Measurements from ENCODE around the gene PCDHA1. TPM values are rescaled to one million over a fixed set of nuclear protein-coding genes. Genes with fewer than 3 reads are reported as not detected.
"Not testable (repeated sequence)": the region's sequence is repeated elsewhere in the genome, so short reads cannot be mapped to it uniquely, and the experiment has no call there.

Gene PCDHA1
- total and polyA plus RNA-seq, 3 experiments from 2014 or later, result not detected

GRCh38 chr5:140822969-140823368, 37.0 kb downstream of the PCDHA1 start:
- H3K27ac Mint-ChIP-seq, H3K4me3 Mint-ChIP-seq, CTCF ChIA-PET: not testable (repeated sequence)

GRCh38 chr5:140823475-140823874, 37.5 kb downstream of the PCDHA1 start:
- Histone ChIP-seq H3K36me3 (ENCODE audit: insufficient read depth, low read length) (no peaks in the 10 kb centered on the region), H3K27me3 (ENCODE audit: insufficient read depth, low read length, poor library complexity, severe bottlenecking) (no peaks in the 10 kb centered on the region), H3K27ac (ENCODE audit: low read depth, low read length) (no peak overlapping the region), H3K9me3 (ENCODE audit: low read length) (no peaks in the 10 kb centered on the region), H3K4me1 (ENCODE audit: insufficient read depth, low read length) (no peaks in the 10 kb centered on the region), H3K4me3 (ENCODE audit: low read length) (no peak overlapping the region)
- Mint-ChIP-seq H3K27ac (no peak overlapping the region), H3K9me3 (peaks cover 11 to 28% (median 27%) of the 10 kb centered on the region in 5 donors), H3K27me3 (peaks cover 19 to 32% of the 10 kb centered on the region in 2 donors), H3K4me1 (no peaks in the 10 kb centered on the region), H3K4me3 (no peak overlapping the region), H3K36me3 (peaks cover 0 to 8% (median 0%) of the 10 kb centered on the region in 3 donors)
- DNase-seq, result no peak
- POLR2A ChIA-PET, result no interaction called here
- CTCF ChIA-PET, result no interaction called here

More at GRCh38 chr5:140822969-140823368, 37.0 kb downstream of the PCDHA1 start:
- peaks cover 20 to 35% of the 10 kb centered on the region in 2 donors for H3K27me3 Mint-ChIP-seq
- H3K4me1 Mint-ChIP-seq; H3K36me3 Mint-ChIP-seq; DNase-seq; H3K4me1 ChIP-seq (ENCODE audit: insufficient read depth, low read length); H3K36me3 ChIP-seq (ENCODE audit: insufficient read depth, low read length); H3K27me3 ChIP-seq (ENCODE audit: insufficient read depth, low read length, poor library complexity, severe bottlenecking); POLR2A ChIA-PET; H3K27ac ChIP-seq (ENCODE audit: low read depth, low read length); H3K9me3 ChIP-seq (ENCODE audit: low read length); H3K4me3 ChIP-seq (ENCODE audit: low read length): not testable (repeated sequence)
- peaks cover 13 to 27% (median 26%) of the 10 kb centered on the region in 5 donors for H3K9me3 Mint-ChIP-seq

GRCh38 chr5:140827704-140828361, 41.9 kb downstream of the PCDHA1 start, which contains the start of gene PCDHA6:
PCDHA6 (plus strand) TSS chr5:140827960; CDS start chr5:140828092, 132 bp downstream.
- no peaks in the 10 kb centered on the region for H3K27me3 ChIP-seq (ENCODE audit: insufficient read depth, low read length, poor library complexity, severe bottlenecking)
- no peak within 1 kb of the TSS for H3K27ac ChIP-seq (ENCODE audit: low read depth, low read length)
- peak within 1 kb of the TSS in 1 of 8 donors; percentile 42 for H3K27ac Mint-ChIP-seq
- ChIA-PET CTCF (no interaction called here), POLR2A (no interaction called here)
- no peaks in the 10 kb centered on the region for H3K4me1 ChIP-seq (ENCODE audit: insufficient read depth, low read length)
- no peak within 1 kb of the TSS for H3K4me3 ChIP-seq (ENCODE audit: low read length)
- H3K4me1 Mint-ChIP-seq, result no peaks in the 10 kb centered on the region
- peaks cover 0 to 12% (median 0%) of the 10 kb centered on the region in 3 donors for H3K36me3 Mint-ChIP-seq
- no peaks in the 10 kb centered on the region for H3K36me3 ChIP-seq (ENCODE audit: insufficient read depth, low read length)
- DNase-seq, result no peak
- H3K4me3 Mint-ChIP-seq, result no peak within 1 kb of the TSS
- no peaks in the 10 kb centered on the region for H3K9me3 ChIP-seq (ENCODE audit: low read length)
- H3K27me3 Mint-ChIP-seq, result peaks cover 21 to 47% of the 10 kb centered on the region in 2 donors
- H3K9me3 Mint-ChIP-seq, result peaks cover 14 to 39% (median 27%) of the 10 kb centered on the region in 5 donors

GRCh38 chr5:140828362-140828737, 42.4 kb downstream of the PCDHA1 start:
- Mint-ChIP-seq H3K9me3 (peaks cover 16 to 40% (median 31%) of the 10 kb centered on the region in 5 donors), H3K4me1 (no peaks in the 10 kb centered on the region), H3K36me3 (peaks cover 0 to 12% (median 0%) of the 10 kb centered on the region in 3 donors), H3K27me3 (peaks cover 25 to 51% of the 10 kb centered on the region in 2 donors), H3K27ac (no peak overlapping the region), H3K4me3 (no peak overlapping the region)
- no peaks in the 10 kb centered on the region for H3K4me1 ChIP-seq (ENCODE audit: insufficient read depth, low read length)
- H3K9me3 ChIP-seq (ENCODE audit: low read length), result no peaks in the 10 kb centered on the region
- H3K36me3 ChIP-seq (ENCODE audit: insufficient read depth, low read length), result no peaks in the 10 kb centered on the region
- H3K27me3 ChIP-seq (ENCODE audit: insufficient read depth, low read length, poor library complexity, severe bottlenecking), result no peaks in the 10 kb centered on the region
- H3K27ac ChIP-seq (ENCODE audit: low read depth, low read length), result no peak overlapping the region
- H3K4me3 ChIP-seq (ENCODE audit: low read length), result no peak overlapping the region
- ChIA-PET CTCF (no interaction called here), POLR2A (no interaction called here)
- DNase-seq, result no peak

- H3K9me3 ChIP-seq (ENCODE audit: low read length); H3K27ac Mint-ChIP-seq; DNase-seq; H3K36me3 ChIP-seq (ENCODE audit: insufficient read depth, low read length); H3K4me1 Mint-ChIP-seq; H3K4me3 Mint-ChIP-seq; H3K4me1 ChIP-seq (ENCODE audit: insufficient read depth, low read length); H3K4me3 ChIP-seq (ENCODE audit: low read length); POLR2A ChIA-PET; H3K27me3 ChIP-seq (ENCODE audit: insufficient read depth, low read length, poor library complexity, severe bottlenecking); H3K27ac ChIP-seq (ENCODE audit: low read depth, low read length); CTCF ChIA-PET: not testable (repeated sequence)
- peaks cover 0 to 12% (median 0%) of the 10 kb centered on the region in 3 donors for H3K36me3 Mint-ChIP-seq
- peaks cover 19 to 45% (median 41%) of the 10 kb centered on the region in 5 donors for H3K9me3 Mint-ChIP-seq
- H3K27me3 Mint-ChIP-seq, result peaks cover 32 to 59% of the 10 kb centered on the region in 2 donors
Observed at GRCh38 chr5:140829511-140830501, 43.9 kb downstream of the PCDHA1 start.

- peaks cover 13 to 33% (median 23%) of the 10 kb centered on the region in 5 donors for H3K9me3 Mint-ChIP-seq
- no peak within 1 kb of the TSS for H3K4me3 Mint-ChIP-seq
- no peak for DNase-seq
- Histone ChIP-seq H3K36me3 (ENCODE audit: insufficient read depth, low read length) (no peaks in the 10 kb centered on the region), H3K4me3 (ENCODE audit: low read length) (no peak within 1 kb of the TSS), H3K9me3 (ENCODE audit: low read length) (no peaks in the 10 kb centered on the region), H3K4me1 (ENCODE audit: insufficient read depth, low read length) (no peaks in the 10 kb centered on the region), H3K27ac (ENCODE audit: low read depth, low read length) (no peak within 1 kb of the TSS), H3K27me3 (ENCODE audit: insufficient read depth, low read length, poor library complexity, severe bottlenecking) (no peaks in the 10 kb centered on the region)
- H3K27me3 Mint-ChIP-seq, result peaks cover 24 to 32% of the 10 kb centered on the region in 2 donors
- H3K36me3 Mint-ChIP-seq, result peaks cover 0 to 4% (median 0%) of the 10 kb centered on the region in 3 donors
- no peaks in the 10 kb centered on the region for H3K4me1 Mint-ChIP-seq
- CTCF ChIA-PET, result no interaction called here
- no peak within 1 kb of the TSS for H3K27ac Mint-ChIP-seq
- POLR2A ChIA-PET, result no interaction called here
Observed at GRCh38 chr5:140833993-140834392, 48.1 kb downstream of the PCDHA1 start, which contains the start of gene PCDHA7. PCDHA7 (plus strand) TSS chr5:140834269; CDS start chr5:140834384, 115 bp downstream.

- CTCF ChIA-PET; DNase-seq; POLR2A ChIA-PET; H3K9me3 ChIP-seq (ENCODE audit: low read length); H3K27me3 ChIP-seq (ENCODE audit: insufficient read depth, low read length, poor library complexity, severe bottlenecking); H3K4me3 ChIP-seq (ENCODE audit: low read length); H3K36me3 Mint-ChIP-seq; H3K4me1 Mint-ChIP-seq; H3K27ac ChIP-seq (ENCODE audit: low read depth, low read length); H3K4me3 Mint-ChIP-seq; H3K4me1 ChIP-seq (ENCODE audit: insufficient read depth, low read length); H3K36me3 ChIP-seq (ENCODE audit: insufficient read depth, low read length); H3K27ac Mint-ChIP-seq: not testable (repeated sequence)
- H3K27me3 Mint-ChIP-seq, result peaks cover 25 to 34% of the 10 kb centered on the region in 2 donors
- peaks cover 14 to 36% (median 20%) of the 10 kb centered on the region in 5 donors for H3K9me3 Mint-ChIP-seq
Observed at GRCh38 chr5:140834439-140835008, 48.6 kb downstream of the PCDHA1 start.
